ENCODE measurements around the gene CLEC5A. TPM values are rescaled to one million over a fixed set of nuclear protein-coding genes. Genes with fewer than 3 reads are reported as not detected.

CLEC5A gene
- total and polyA plus RNA-seq, 2 of the 8 experiments (the other 6 are each of a cell fraction or from before 2014, with no cell fraction given) = not detected

DNA sequence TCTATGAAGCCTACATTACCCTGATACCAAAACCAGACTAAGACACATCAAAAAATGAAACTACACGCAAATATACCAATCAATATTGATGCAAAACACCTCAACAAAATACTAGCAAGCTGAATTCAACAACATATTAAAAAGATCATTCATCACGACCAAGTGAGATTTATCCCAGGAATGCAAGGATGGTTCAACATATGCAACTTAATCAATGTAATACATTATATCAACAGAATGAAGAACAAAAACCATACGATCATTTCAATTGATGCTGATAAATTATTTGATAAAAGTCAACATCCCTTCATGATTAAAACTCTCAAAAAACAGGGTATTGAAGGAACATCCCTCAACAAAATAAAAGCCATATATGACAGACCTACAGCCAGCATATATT is 5.7 kb downstream of the CLEC5A start:
- FAIRE-seq (no peak), DNase-seq (ENCODE audit: low read depth in 1 of 2, low spot score in 2 of 2) (no peak)
- Histone ChIP-seq H4K20me1 (replicated peaks in 1 of 2; ENCODE audit: control insufficient read depth in 1 of 2, insufficient read depth in 2 of 2, low read length in 2 of 2) (no peaks in the 10 kb centered on the region), H4K5ac (ENCODE audit: insufficient read length, low read depth, low read length) (no peak overlapping the region), H3K27ac (ENCODE audit: low read depth, low read length) (no peak overlapping the region), H2BK5ac (ENCODE audit: low read depth, low read length) (no peak overlapping the region), H3K23me2 (ENCODE audit: low read depth, low read length) (no peaks in the 10 kb centered on the region), H3K4ac (replicated peaks; ENCODE audit: insufficient read length, low read depth, low read length) (no peak overlapping the region), H3K18ac (ENCODE audit: extremely low read depth, low read length) (no peak overlapping the region), H4K8ac (ENCODE audit: extremely low read depth, insufficient read depth, low read length) (no peak overlapping the region), H3K4me2 (ENCODE audit: insufficient read depth in 1 of 2, low read depth in 2 of 2, low read length in 2 of 2) (no peak overlapping the region), H3K14ac (ENCODE audit: insufficient read length) (no peak overlapping the region), H3K23ac (ENCODE audit: insufficient read length) (no peak overlapping the region), H3K4me3 (ENCODE audit: extremely low read depth in 1 of 4, insufficient read depth in 2 of 4, low read depth in 3 of 4, low read length in 4 of 4) (no peak overlapping the region), H3K56ac (replicated peaks; ENCODE audit: insufficient read length, low read depth, low read length) (no peak overlapping the region), H4K91ac (replicated peaks; ENCODE audit: insufficient read length, low read length) (no peak overlapping the region), H3K79me2 (ENCODE audit: control insufficient read depth in 1 of 2, insufficient read depth in 2 of 2, low read length in 2 of 2) (no peaks in the 10 kb centered on the region), H3K79me1 (ENCODE audit: low read depth, low read length) (no peaks in the 10 kb centered on the region), H3K9me3 (ENCODE audit: insufficient read depth in 2 of 2, low read depth in 1 of 2, low read length in 1 of 2) (no peaks in the 10 kb centered on the region), H2AK5ac (ENCODE audit: low read depth, low read length) (no peak overlapping the region), H3K27me3 (replicated peaks in 1 of 4; ENCODE audit: control insufficient read depth in 3 of 4, extremely low read depth in 1 of 4, insufficient read depth in 3 of 4, low read length in 3 of 4) (no peaks in the 10 kb centered on the region), H2BK15ac (ENCODE audit: low read length) (no peak overlapping the region), H3K36me3 (ENCODE audit: control insufficient read depth in 2 of 4, insufficient read depth in 4 of 4, low read length in 3 of 4) (no peaks in the 10 kb centered on the region), H2AFZ (ENCODE audit: low read length) (no peak overlapping the region), H2BK12ac (ENCODE audit: low read depth, low read length) (no peak overlapping the region), H3K4me1 (replicated peaks in 1 of 4; ENCODE audit: control insufficient read depth in 3 of 4, insufficient read depth in 4 of 4, low read length in 3 of 4) (no peaks in the 10 kb centered on the region), H2BK120ac (replicated peaks; ENCODE audit: low read depth, low read length) (no peak overlapping the region), H3K9ac (replicated peaks in 1 of 4; ENCODE audit: extremely low read depth in 1 of 4, low read depth in 3 of 4, low read length in 3 of 4) (no peak overlapping the region), H2BK20ac (ENCODE audit: low read length) (no peak overlapping the region)
- 90% methylated on average over 3 of the region's 3 CpGs; no CpG with 5 or more reads in 1 of the 2 experiments for WGBS, 2 experiments (ENCODE audit: extremely low coverage in 1 of 2, insufficient coverage in 1 of 2, insufficient read length in 1 of 2, insufficient replicate concordance in 2 of 2, low coverage in 1 of 2, low lambda C conversion rate in 2 of 2, missing lambda C conversion rate in 1 of 2)
- POLR2A ChIA-PET (ENCODE audit: partially characterized antibody) = no interaction called here
- CTCF ChIA-PET (ENCODE audit: partially characterized antibody) = no interaction called here
- TF ChIP-seq EZH2 (IDR thresholded peaks at IDR 0.05; ENCODE audit: low read depth, low read length, severe bottlenecking) (no peak), CTBP2 (IDR thresholded peaks at IDR 0.05; ENCODE audit: borderline replicate concordance, insufficient read depth, insufficient read length, low read length) (no peak), KDM5A (IDR thresholded peaks at IDR 0.05; ENCODE audit: low read length) (no peak), KDM4A (IDR thresholded peaks at IDR 0.05; ENCODE audit: low read depth, low read length, severe bottlenecking) (no peak), CBX8 (IDR thresholded peaks at IDR 0.05; ENCODE audit: borderline replicate concordance, low read depth, low read length) (no peak), SIX5 (IDR thresholded peaks at IDR 0.05; ENCODE audit: low read depth, low read length) (no peak), NRF1 (IDR thresholded peaks at IDR 0.05; ENCODE audit: low read depth, low read length) (no peak), SAP30 (IDR thresholded peaks at IDR 0.05; ENCODE audit: insufficient read depth, insufficient replicate concordance, low read length) (no peak), POLR2A (IDR thresholded peaks at IDR 0.05; ENCODE audit: control extremely low read depth in 1 of 2, low read depth in 2 of 2, low read length in 2 of 2) (no peak), SRF (IDR thresholded peaks at IDR 0.05; ENCODE audit: low read depth, low read length) (no peak), RNF2 (IDR thresholded peaks at IDR 0.05; ENCODE audit: borderline replicate concordance, low read depth, low read length, missing control alignments, poor library complexity, severe bottlenecking) (no peak), CBX5 (IDR thresholded peaks at IDR 0.05; ENCODE audit: low read depth, low read length) (no peak)
- TF ChIP-seq, protein P1, sequence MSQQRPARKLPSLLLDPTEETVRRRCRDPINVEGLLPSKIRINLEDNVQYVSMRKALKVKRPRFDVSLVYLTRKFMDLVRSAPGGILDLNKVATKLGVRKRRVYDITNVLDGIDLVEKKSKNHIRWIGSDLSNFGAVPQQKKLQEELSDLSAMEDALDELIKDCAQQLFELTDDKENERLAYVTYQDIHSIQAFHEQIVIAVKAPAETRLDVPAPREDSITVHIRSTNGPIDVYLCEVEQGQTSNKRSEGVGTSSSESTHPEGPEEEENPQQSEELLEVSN (IDR thresholded peaks at IDR 0.05) = no peak
